ENCODE measurements around the gene SDK1. TPM values are rescaled to one million over a fixed set of nuclear protein-coding genes. Genes with fewer than 3 reads are reported as not detected.
"Not testable (repeated sequence)": the region's sequence is repeated elsewhere in the genome, so short reads cannot be mapped to it uniquely, and the experiment has no call there.

Gene SDK1
- total and polyA plus RNA-seq, 4 donors, result 1.9 to 46.3 (median 12.4) TPM

DNA sequence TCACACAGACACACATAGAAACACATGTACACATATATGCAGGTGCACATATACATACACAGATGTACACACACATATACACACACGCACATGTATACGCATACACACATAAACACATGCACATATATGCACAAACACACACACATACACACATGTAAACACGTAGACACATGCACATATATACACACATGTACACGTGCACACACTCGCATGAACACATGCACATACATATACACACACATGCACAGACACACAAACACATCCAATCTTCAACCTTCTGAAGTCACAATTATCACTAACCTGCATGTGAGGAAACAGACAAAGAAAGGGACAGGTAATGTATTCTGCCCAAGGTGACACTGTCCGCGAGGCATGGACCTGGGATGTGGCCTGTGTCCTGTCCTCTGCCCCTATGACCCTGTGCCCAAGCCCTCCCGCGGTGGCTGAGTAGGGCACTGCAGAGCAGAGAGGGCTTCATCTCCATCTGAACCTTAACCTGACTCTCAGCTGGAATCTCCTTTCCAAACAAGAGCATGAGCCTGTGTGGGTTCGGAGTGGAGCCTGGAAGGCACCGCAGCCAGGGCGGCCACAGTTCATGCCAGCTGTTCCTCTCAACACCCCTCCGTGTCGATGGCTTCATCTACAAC, 660.9 kb downstream of the SDK1 start:
- H3K4me1 ChIP-seq (ENCODE audit: control insufficient read depth in 1 of 2, insufficient read depth in 2 of 2, low read length in 2 of 2), result no peaks in the 10 kb centered on the region
- 97% methylated on average over 14 of the region's 14 CpGs for WGBS, 2 donors
- ATAC-seq (ENCODE audit: low FRiP score) (no peak), DNase-seq (no peak)
- no peaks in the 10 kb centered on the region for H3K27me3 ChIP-seq (ENCODE audit: control insufficient read depth in 1 of 2, insufficient read depth in 2 of 2, low read length in 1 of 2)
- H3K36me3 ChIP-seq (ENCODE audit: control insufficient read depth in 1 of 2, insufficient read depth in 2 of 2, low read length in 1 of 2), result peaks cover 0 to 9% of the 10 kb centered on the region in 2 donors
- H3K4me3 ChIP-seq (ENCODE audit: low read length in 2 of 2), result no peak overlapping the region
- intact Hi-C loops (cut with DNase I), result no loop called here
- no peak overlapping the region for H3K27ac ChIP-seq (ENCODE audit: low read depth in 1 of 2, low read length in 2 of 2)
- H3K9me3 ChIP-seq (ENCODE audit: control insufficient read depth, low read length), result no peaks in the 10 kb centered on the region

DNA sequence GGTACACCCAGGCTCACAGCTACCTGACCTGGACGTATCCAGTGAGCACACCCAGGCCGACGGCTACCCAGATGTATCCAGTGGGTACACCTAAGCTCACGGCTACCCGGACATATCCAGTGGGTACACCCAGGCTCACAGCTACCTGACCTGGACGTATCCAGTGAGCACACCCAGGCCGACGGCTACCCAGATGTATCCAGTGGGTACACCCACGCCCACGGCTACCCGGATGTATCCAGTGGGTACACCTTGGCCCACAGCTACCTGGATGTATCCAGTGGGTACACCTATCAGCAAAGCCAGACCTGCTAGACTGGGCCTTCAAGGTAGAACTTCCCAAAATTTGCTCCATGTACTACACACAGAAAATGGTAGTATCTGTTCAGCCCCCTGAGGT, 662.7 kb downstream of the SDK1 start:
- H3K4me1 ChIP-seq (ENCODE audit: control insufficient read depth in 1 of 2, insufficient read depth in 2 of 2, low read length in 2 of 2); H3K27me3 ChIP-seq (ENCODE audit: control insufficient read depth in 1 of 2, insufficient read depth in 2 of 2, low read length in 1 of 2); DNase-seq; intact Hi-C loops (cut with DNase I); H3K27ac ChIP-seq (ENCODE audit: low read depth in 1 of 2, low read length in 2 of 2); H3K9me3 ChIP-seq (ENCODE audit: control insufficient read depth, low read length); ATAC-seq (ENCODE audit: low FRiP score); H3K4me3 ChIP-seq (ENCODE audit: low read length in 2 of 2): not testable (repeated sequence)
- WGBS, 2 donors, result 97% methylated on average over 11 of the region's 11 CpGs
- peaks cover 0 to 15% of the 10 kb centered on the region in 2 donors for H3K36me3 ChIP-seq (ENCODE audit: control insufficient read depth in 1 of 2, insufficient read depth in 2 of 2, low read length in 1 of 2)

DNA sequence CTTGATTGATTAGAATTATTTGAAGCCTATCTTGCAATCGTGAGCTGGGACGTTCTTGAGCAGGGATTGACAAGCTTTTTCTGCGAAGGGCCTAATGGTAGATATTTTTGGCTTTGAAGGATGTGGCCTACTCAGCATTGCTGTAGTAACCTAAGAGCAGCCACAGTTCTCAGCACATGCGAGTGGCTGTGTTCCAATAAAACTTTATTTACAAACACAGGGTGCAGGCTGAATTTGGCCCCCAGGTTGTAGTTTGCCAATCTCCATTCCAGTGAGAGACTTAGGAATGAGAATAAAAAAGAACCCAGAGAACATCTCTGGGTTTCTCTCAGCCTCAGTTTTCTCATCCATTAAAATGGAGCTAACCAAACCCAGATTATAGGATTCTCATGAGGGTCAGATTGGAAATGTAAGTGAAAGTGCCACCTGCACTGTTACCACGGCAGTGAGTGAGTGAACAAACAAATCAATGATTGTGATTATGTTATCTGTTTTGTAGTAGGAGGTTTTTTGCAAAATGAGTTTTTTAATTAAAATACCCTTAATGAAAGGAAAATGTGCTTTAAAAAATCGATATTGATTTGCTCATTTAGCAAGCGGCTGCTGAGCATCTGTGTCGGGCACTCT, 664.0 kb downstream of the SDK1 start:
- H3K4me1 ChIP-seq (ENCODE audit: control insufficient read depth in 1 of 2, insufficient read depth in 2 of 2, low read length in 2 of 2), result no peaks in the 10 kb centered on the region
- H3K9me3 ChIP-seq (ENCODE audit: control insufficient read depth, low read length), result no peaks in the 10 kb centered on the region
- no peak overlapping the region for H3K27ac ChIP-seq (ENCODE audit: low read depth in 1 of 2, low read length in 2 of 2)
- H3K36me3 ChIP-seq (ENCODE audit: control insufficient read depth in 1 of 2, insufficient read depth in 2 of 2, low read length in 1 of 2), result peaks cover 0 to 10% of the 10 kb centered on the region in 2 donors
- DNase-seq, result no peak
- no peak for ATAC-seq (ENCODE audit: low FRiP score)
- no peak overlapping the region for H3K4me3 ChIP-seq (ENCODE audit: low read length in 2 of 2)
- 94 to 95% methylated on average over 8 of the region's 8 CpGs for WGBS, 2 donors
- intact Hi-C loops (cut with DNase I), result no loop called here
- no peaks in the 10 kb centered on the region for H3K27me3 ChIP-seq (ENCODE audit: control insufficient read depth in 1 of 2, insufficient read depth in 2 of 2, low read length in 1 of 2)

DNA sequence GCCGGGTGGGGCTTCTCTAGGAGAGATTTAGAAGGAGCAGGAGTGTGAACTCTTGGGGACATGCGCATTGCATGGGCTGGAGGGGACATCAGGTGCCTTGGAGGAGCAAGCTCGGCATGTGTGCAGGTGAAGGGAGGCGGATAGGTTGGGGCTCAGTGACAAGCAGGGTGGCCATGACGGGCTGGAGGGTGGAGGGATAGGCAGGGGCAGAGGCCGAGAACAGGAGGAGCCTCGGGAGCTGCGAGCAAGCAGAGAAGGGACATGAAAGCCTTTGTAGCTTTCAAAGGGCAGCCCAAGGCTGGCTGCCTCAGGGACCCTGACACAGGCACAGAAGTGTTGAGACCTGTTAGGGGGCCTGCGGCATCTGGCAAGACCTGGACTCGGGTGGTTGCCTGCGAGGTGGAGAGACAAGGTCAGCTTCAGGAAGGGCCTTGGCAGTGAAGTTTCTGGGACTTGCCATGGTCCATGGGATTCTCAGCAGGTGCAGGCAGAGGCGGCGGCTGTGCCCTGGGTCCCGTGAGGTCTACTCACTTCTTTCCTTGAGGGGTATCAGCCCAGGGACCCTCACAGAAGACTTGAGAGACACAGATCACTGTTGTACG, 664.8 kb downstream of the SDK1 start:
- 90 to 94% methylated on average over 15 of the region's 15 CpGs for WGBS, 2 donors
- no peaks in the 10 kb centered on the region for H3K4me1 ChIP-seq (ENCODE audit: control insufficient read depth in 1 of 2, insufficient read depth in 2 of 2, low read length in 2 of 2)
- H3K36me3 ChIP-seq (ENCODE audit: control insufficient read depth in 1 of 2, insufficient read depth in 2 of 2, low read length in 1 of 2), result peaks cover 0 to 12% of the 10 kb centered on the region in 2 donors
- intact Hi-C loops (cut with DNase I), result no loop called here
- H3K27ac ChIP-seq (ENCODE audit: low read depth in 1 of 2, low read length in 2 of 2), result no peak overlapping the region
- H3K9me3 ChIP-seq (ENCODE audit: control insufficient read depth, low read length), result no peaks in the 10 kb centered on the region
- DNase-seq, result no peak
- ATAC-seq (ENCODE audit: low FRiP score), result no peak
- no peak overlapping the region for H3K4me3 ChIP-seq (ENCODE audit: low read length in 2 of 2)
- no peaks in the 10 kb centered on the region for H3K27me3 ChIP-seq (ENCODE audit: control insufficient read depth in 1 of 2, insufficient read depth in 2 of 2, low read length in 1 of 2)

DNA sequence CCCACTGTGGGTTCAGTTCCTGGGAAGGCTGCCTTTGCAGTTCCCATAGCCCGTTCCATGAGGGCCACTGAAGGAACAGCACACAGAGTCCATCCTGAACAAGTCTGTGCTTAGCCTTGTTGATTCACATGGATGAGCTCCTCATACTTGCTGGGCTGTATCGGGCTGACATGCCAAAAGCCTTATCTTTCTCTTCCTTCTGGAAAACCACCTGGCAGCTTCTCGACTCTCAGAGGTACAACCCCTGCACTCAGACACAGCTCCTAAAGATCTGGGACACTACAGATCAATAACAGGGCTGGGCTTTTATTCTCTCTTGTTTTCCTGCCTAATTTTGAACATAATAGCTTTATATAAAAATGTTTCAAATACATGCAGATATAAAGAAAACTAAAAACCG, 667.2 kb downstream of the SDK1 start:
- no peaks in the 10 kb centered on the region for H3K9me3 ChIP-seq (ENCODE audit: control insufficient read depth, low read length)
- ATAC-seq (ENCODE audit: low FRiP score) (no peak), DNase-seq (no peak)
- H3K4me1 ChIP-seq (ENCODE audit: control insufficient read depth in 1 of 2, insufficient read depth in 2 of 2, low read length in 2 of 2), result no peaks in the 10 kb centered on the region
- no peak overlapping the region for H3K4me3 ChIP-seq (ENCODE audit: low read length in 2 of 2)
- no peak overlapping the region for H3K27ac ChIP-seq (ENCODE audit: low read depth in 1 of 2, low read length in 2 of 2)
- no peaks in the 10 kb centered on the region for H3K27me3 ChIP-seq (ENCODE audit: control insufficient read depth in 1 of 2, insufficient read depth in 2 of 2, low read length in 1 of 2)
- WGBS, 2 donors, result 89 to 91% methylated on average over 4 of the region's 4 CpGs
- peaks cover 0 to 9% of the 10 kb centered on the region in 2 donors for H3K36me3 ChIP-seq (ENCODE audit: control insufficient read depth in 1 of 2, insufficient read depth in 2 of 2, low read length in 1 of 2)
- intact Hi-C loops (cut with DNase I), result no loop called here

DNA sequence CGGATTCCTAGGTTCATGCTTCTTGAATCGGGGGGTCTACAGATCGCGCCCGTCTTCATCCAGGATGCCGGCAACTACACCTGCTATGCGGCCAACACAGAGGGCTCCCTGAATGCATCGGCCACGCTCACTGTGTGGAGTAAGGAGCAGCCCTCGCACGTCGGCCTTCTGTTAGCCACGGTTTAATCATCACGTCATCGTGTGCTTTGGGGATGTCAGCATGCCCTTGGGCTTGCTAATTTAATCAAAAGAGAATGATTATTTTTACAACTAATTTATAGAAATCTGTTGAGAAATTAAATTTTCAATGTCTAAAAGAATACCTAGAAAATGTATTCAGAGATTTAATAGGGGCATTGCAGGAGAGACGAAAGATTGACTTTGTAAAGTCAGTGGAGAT, 668.2 kb downstream of the SDK1 start:
- H3K4me1 ChIP-seq (ENCODE audit: control insufficient read depth in 1 of 2, insufficient read depth in 2 of 2, low read length in 2 of 2), result no peaks in the 10 kb centered on the region
- ATAC-seq (ENCODE audit: low FRiP score) (no peak), DNase-seq (no peak)
- no peaks in the 10 kb centered on the region for H3K9me3 ChIP-seq (ENCODE audit: control insufficient read depth, low read length)
- H3K27me3 ChIP-seq (ENCODE audit: control insufficient read depth in 1 of 2, insufficient read depth in 2 of 2, low read length in 1 of 2), result no peaks in the 10 kb centered on the region
- peaks cover 0 to 7% of the 10 kb centered on the region in 2 donors for H3K36me3 ChIP-seq (ENCODE audit: control insufficient read depth in 1 of 2, insufficient read depth in 2 of 2, low read length in 1 of 2)
- intact Hi-C loops (cut with DNase I), result no loop called here
- H3K4me3 ChIP-seq (ENCODE audit: low read length in 2 of 2), result no peak overlapping the region
- H3K27ac ChIP-seq (ENCODE audit: low read depth in 1 of 2, low read length in 2 of 2), result no peak overlapping the region
- WGBS, 2 donors, result 94% methylated on average over 16 of the region's 16 CpGs

DNA sequence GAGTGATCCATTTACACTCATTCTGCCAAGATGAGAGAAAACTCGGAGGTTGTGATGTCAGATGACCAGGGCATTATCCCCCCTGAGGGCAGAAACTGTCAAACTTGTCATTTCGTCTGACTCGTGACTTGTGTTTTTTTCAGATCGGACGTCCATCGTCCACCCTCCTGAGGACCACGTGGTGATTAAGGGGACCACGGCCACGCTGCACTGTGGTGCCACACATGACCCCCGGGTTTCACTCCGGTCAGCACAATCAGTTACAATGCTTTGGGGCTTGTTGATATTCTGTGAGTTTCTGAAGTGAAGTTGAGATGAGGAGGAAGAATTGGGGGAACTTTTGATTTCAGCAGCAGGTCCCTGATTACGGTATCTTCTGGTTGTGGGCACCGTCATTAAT, 670.3 kb downstream of the SDK1 start:
- Histone ChIP-seq H3K4me3 (ENCODE audit: low read length in 2 of 2) (no peak overlapping the region), H3K36me3 (ENCODE audit: control insufficient read depth in 1 of 2, insufficient read depth in 2 of 2, low read length in 1 of 2) (peaks cover 0 to 7% of the 10 kb centered on the region in 2 donors), H3K4me1 (ENCODE audit: control insufficient read depth in 1 of 2, insufficient read depth in 2 of 2, low read length in 2 of 2) (no peaks in the 10 kb centered on the region), H3K9me3 (ENCODE audit: control insufficient read depth, low read length) (no peaks in the 10 kb centered on the region), H3K27me3 (ENCODE audit: control insufficient read depth in 1 of 2, insufficient read depth in 2 of 2, low read length in 1 of 2) (no peaks in the 10 kb centered on the region), H3K27ac (ENCODE audit: low read depth in 1 of 2, low read length in 2 of 2) (no peak overlapping the region)
- 84 to 85% methylated on average over 13 of the region's 13 CpGs for WGBS, 2 donors
- ATAC-seq (ENCODE audit: low FRiP score) (no peak), DNase-seq (no peak)
- intact Hi-C loops (cut with DNase I), result no loop called here

DNA sequence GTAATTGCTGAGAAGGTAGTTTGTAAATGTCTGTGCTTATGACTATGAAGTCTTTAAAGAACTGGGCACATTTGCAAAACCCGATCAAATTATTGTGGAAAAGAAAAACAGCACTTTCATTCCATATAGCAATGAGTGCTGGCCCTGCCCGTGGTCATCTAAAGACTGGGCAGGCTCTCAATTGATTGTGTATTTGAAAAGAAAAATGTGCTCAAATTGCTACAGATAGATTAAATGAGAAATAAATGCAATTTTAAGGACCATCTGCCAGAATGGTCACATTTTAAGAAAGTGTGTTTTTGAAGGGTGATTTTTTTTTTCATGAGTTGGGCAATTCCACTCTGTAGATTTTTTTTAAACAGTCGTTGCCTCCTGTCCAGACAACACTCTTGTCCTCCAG, 672.2 kb downstream of the SDK1 start:
- DNase-seq (no peak), ATAC-seq (ENCODE audit: low FRiP score) (no peak)
- Histone ChIP-seq H3K36me3 (ENCODE audit: control insufficient read depth in 1 of 2, insufficient read depth in 2 of 2, low read length in 1 of 2) (peaks cover 0 to 1% of the 10 kb centered on the region in 2 donors), H3K9me3 (ENCODE audit: control insufficient read depth, low read length) (no peaks in the 10 kb centered on the region), H3K27me3 (ENCODE audit: control insufficient read depth in 1 of 2, insufficient read depth in 2 of 2, low read length in 1 of 2) (no peaks in the 10 kb centered on the region), H3K4me3 (ENCODE audit: low read length in 2 of 2) (no peak overlapping the region), H3K4me1 (ENCODE audit: control insufficient read depth in 1 of 2, insufficient read depth in 2 of 2, low read length in 2 of 2) (no peaks in the 10 kb centered on the region), H3K27ac (ENCODE audit: low read depth in 1 of 2, low read length in 2 of 2) (no peak overlapping the region)
- intact Hi-C loops (cut with DNase I), result no loop called here
- 76 to 81% methylated on average over 3 of the region's 3 CpGs for WGBS, 2 donors

DNA sequence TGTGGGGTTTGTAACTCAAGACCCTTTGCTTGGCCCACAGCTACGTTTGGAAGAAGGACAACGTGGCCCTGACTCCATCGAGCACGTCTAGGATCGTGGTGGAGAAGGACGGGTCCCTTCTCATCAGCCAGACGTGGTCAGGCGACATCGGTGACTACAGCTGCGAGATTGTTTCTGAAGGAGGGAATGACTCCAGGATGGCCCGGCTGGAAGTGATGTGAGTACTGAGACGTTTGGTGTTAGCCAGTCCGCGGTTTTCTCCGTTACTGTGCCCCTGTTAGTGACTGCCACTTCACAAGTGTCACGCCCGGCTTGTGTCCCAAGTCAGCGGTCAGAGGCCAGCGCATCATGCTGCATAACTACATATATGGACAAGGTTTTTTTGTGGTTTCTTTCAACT, 673.3 kb downstream of the SDK1 start:
- H3K27ac ChIP-seq (ENCODE audit: low read depth in 1 of 2, low read length in 2 of 2), result no peak overlapping the region
- DNase-seq (no peak), ATAC-seq (ENCODE audit: low FRiP score) (no peak)
- peaks cover 0 to 1% of the 10 kb centered on the region in 2 donors for H3K36me3 ChIP-seq (ENCODE audit: control insufficient read depth in 1 of 2, insufficient read depth in 2 of 2, low read length in 1 of 2)
- 93 to 94% methylated on average over 19 of the region's 19 CpGs for WGBS, 2 donors
- no peak overlapping the region for H3K4me3 ChIP-seq (ENCODE audit: low read length in 2 of 2)
- intact Hi-C loops (cut with DNase I), result no loop called here
- no peaks in the 10 kb centered on the region for H3K27me3 ChIP-seq (ENCODE audit: control insufficient read depth in 1 of 2, insufficient read depth in 2 of 2, low read length in 1 of 2)
- no peaks in the 10 kb centered on the region for H3K4me1 ChIP-seq (ENCODE audit: control insufficient read depth in 1 of 2, insufficient read depth in 2 of 2, low read length in 2 of 2)
- no peaks in the 10 kb centered on the region for H3K9me3 ChIP-seq (ENCODE audit: control insufficient read depth, low read length)
